Adrenal gland (tissue), 12 donors: ENCODE data around the gene NCK2. TPM values are rescaled to one million over a fixed set of nuclear protein-coding genes. Genes with fewer than 3 reads are reported as not detected.

Experiments
- DNase-seq, 7 donors: peaks; one replicate each; pipeline ENCODE4 v3.0.0-alpha.2; 2019 to 2020
- H3K27ac ChIP-seq, 5 donors: fragments of 200-600 bp; sonication (generic) in 4 of 5; 1 replicate in 3 of 5; 2 replicates in 2 of 5; pipeline versions ENCODE4 v1.5.1 to v1.8.0; 2016 to 2020; ENCODE audit warnings: mild to moderate bottlenecking in 1 of 5
- H3K27me3 ChIP-seq: fragments of 200-600 bp; 2 replicates; pipeline ENCODE4 v1.8.0; 2021
- H3K36me3 ChIP-seq, 2 donors: fragments of 200-600 bp; replicated peaks in 1 of 2; 1 replicate in 1 of 2; 2 replicates in 1 of 2; pipeline versions ENCODE4 v1.5.1 to v1.8.0; 2018 to 2022
- H3K4me1 ChIP-seq, 2 donors: fragments of 200-600 bp; replicated peaks in 1 of 2; 1 replicate in 1 of 2; 2 replicates in 1 of 2; pipeline versions ENCODE4 v1.5.1 to v1.8.0; 2018 to 2021
- H3K4me3 ChIP-seq, 4 donors: fragments of 200-600 bp; sonication (generic) in 3 of 4; one replicate each; pipeline ENCODE4 v1.5.1; 2016 to 2018
- H3K9me3 ChIP-seq, 3 donors: fragments of 200-600 bp; sonication (generic) in 1 of 3; replicated peaks in 1 of 3; 1 replicate in 2 of 3; 2 replicates in 1 of 3; pipeline versions ENCODE4 v1.5.1 to v1.8.0; 2016 to 2021
- CTCF ChIP-seq, 6 experiments: fragments of 450-650 bp in 4 of 6; fragments of 200-600 bp in 2 of 6; sonication (generic) in 1 of 6; IDR thresholded peaks; 1 replicate in 5 of 6; 2 replicates in 1 of 6; pipeline versions ENCODE4 v1.5.1 to v1.8.0; 2016 to 2021; ENCODE audit warnings: antibody characterized with exemption in 6 of 6, mild to moderate bottlenecking in 2 of 6, moderate library complexity in 1 of 6
- POLR2A ChIP-seq, 2 donors: fragments of 450-650 bp; IDR thresholded peaks; one replicate each; pipeline ENCODE4 v1.6.1; 2017; ENCODE audit warnings: antibody characterized with exemption in 2 of 2, mild to moderate bottlenecking in 2 of 2, moderate library complexity in 1 of 2
- WGBS, 4 donors: extraction: QIAGEN DNeasy Blood & Tissue Kit in 2 of 4; methylation state at CpG; one replicate each; pipeline versions ENCODE4 v1.1.5 to v1.1.7; 2013 to 2017; 5-methylcytosine and 5-hydroxymethylcytosine counted together
- intact Hi-C, 2 donors: fragments of 100-400 bp; cut with DNase I; formaldehyde crosslinking; loops; one replicate each; pipeline versions ENCODE4 v1.14.1 to v1.15.0; 2022 to 2023
- polyA plus RNA-seq, 3 donors: library from polyadenylated mRNA; stranded (reverse); fragments of 200-250 nt in 2 of 3; fragments of 350-450 nt in 1 of 3; fragmentation: Illumina TruSeq in 1 of 3; extraction: RNeasy Lipid Tissue Mini Kit (QIAGEN cat#74804) in 1 of 3; gene quantifications; one replicate each; pipeline ENCODE4 v1.2.3, GENCODE V29; 2013 to 2014
- total RNA-seq, 9 donors: library from RNA; depleted of rRNA in 4 of 9; stranded (reverse); fragments of >200 nt in 4 of 9; fragments of 120-200 nt in 1 of 9; fragmentation: NEBNext Ultra II Directional in 1 of 9; extraction: Animal tissue kit (Norgen Biotek cat#: 25700) in 1 of 9; gene quantifications; one replicate each; pipeline versions ENCODE4 v1.1.0 to v1.2.4, GENCODE V29; 2013 to 2023
- donor health status: healthy with polysubstance abuse.
- donor health status: Bipolar disorder and iron deficiency.
- donor health status: DM: yes; HTN: yes; CAD: no.
- donor health status: DM: no; HTN: no; CAD: no.
- donor health status: DM: no; HTN: no; CAD: no.
- donor health status: DM: yes; HTN: yes; CAD: no.

Gene NCK2
- total and polyA plus RNA-seq, 12 donors: 13.7 to 56.0 (median 37.3) TPM

- TF ChIP-seq CTCF (IDR thresholded peaks at IDR 0.05) (peak in 3 of 6 experiments; percentile 13 to 27 (median 15)), POLR2A (IDR thresholded peaks at IDR 0.05) (no peak)
These were observed 175.1 kb downstream of the NCK2 start for GRCh38 chr2:105919826-105920225.

GRCh38 chr2:105924271-105924670, 179.6 kb downstream of the NCK2 start:
- 68 to 91% (median 82%) methylated on average over 6 of the region's 6 CpGs for WGBS, 4 donors
- no peaks in the 10 kb centered on the region for H3K27me3 ChIP-seq
- no peaks in the 10 kb centered on the region for H3K36me3 ChIP-seq
- no peak for TF ChIP-seq POLR2A (IDR thresholded peaks at IDR 0.05)
- no peak for TF ChIP-seq CTCF (IDR thresholded peaks at IDR 0.05)
- peak in 1 of 7 donors; percentile 39 for DNase-seq
- peaks cover 0 to 6% (median 0%) of the 10 kb centered on the region in 3 donors for H3K9me3 ChIP-seq
- no peak overlapping the region for H3K4me3 ChIP-seq
- intact Hi-C loops: no loop called here
- no peak overlapping the region for H3K27ac ChIP-seq
- H3K4me1 ChIP-seq: no peaks in the 10 kb centered on the region

More at GRCh38 chr2:105919826-105920225, 175.1 kb downstream of the NCK2 start:
- Histone ChIP-seq H3K36me3 (no peaks in the 10 kb centered on the region), H3K27ac (no peak overlapping the region), H3K4me1 (no peaks in the 10 kb centered on the region), H3K9me3 (peaks cover 0 to 9% (median 0%) of the 10 kb centered on the region in 3 donors), H3K4me3 (no peak overlapping the region), H3K27me3 (no peaks in the 10 kb centered on the region)
- intact Hi-C loops: no loop called here
- no peak for DNase-seq

GRCh38 chr2:105924932-105925331, 180.2 kb downstream of the NCK2 start:
- Histone ChIP-seq H3K4me3 (no peak overlapping the region), H3K27ac (no peak overlapping the region), H3K4me1 (no peaks in the 10 kb centered on the region), H3K9me3 (peaks cover 0 to 6% (median 0%) of the 10 kb centered on the region in 3 donors), H3K27me3 (no peaks in the 10 kb centered on the region), H3K36me3 (no peaks in the 10 kb centered on the region)
- intact Hi-C loops: no loop called here
- DNase-seq: peak in 1 of 7 donors; percentile 36
- TF ChIP-seq POLR2A (IDR thresholded peaks at IDR 0.05) (no peak), CTCF (IDR thresholded peaks at IDR 0.05) (no peak)
- 49 to 75% (median 69%) methylated on average over 3 of the region's 3 CpGs for WGBS, 4 donors

GRCh38 chr2:105925390-105925789, 180.7 kb downstream of the NCK2 start:
- Histone ChIP-seq H3K36me3 (no peaks in the 10 kb centered on the region), H3K9me3 (peaks cover 0 to 6% (median 0%) of the 10 kb centered on the region in 3 donors), H3K4me3 (no peak overlapping the region), H3K27ac (no peak overlapping the region), H3K4me1 (no peaks in the 10 kb centered on the region), H3K27me3 (no peaks in the 10 kb centered on the region)
- intact Hi-C loops: no loop called here
- TF ChIP-seq POLR2A (IDR thresholded peaks at IDR 0.05) (no peak), CTCF (IDR thresholded peaks at IDR 0.05) (no peak)
- WGBS, 4 donors: 72 to 84% (median 82%) methylated on average over 6 of the region's 6 CpGs
- no peak for DNase-seq
